HepG2 (cell line): ENCODE data around the gene ZNF79. TPM values are rescaled to one million over a fixed set of nuclear protein-coding genes. Genes with fewer than 3 reads are reported as not detected.

Experiments used
- DRAP1 ChIP-seq: IDR thresholded peaks from 2 replicates; pipeline ENCODE4 v1.6.1; 2016; ENCODE audit warnings: missing genetic modification reagents, missing compliant biosample characterization
- GATA4 ChIP-seq: sonication (generic); IDR thresholded peaks from 2 replicates; pipeline ENCODE4 v1.6.1; 2016; ENCODE audit warnings: antibody characterized with exemption, low read depth, borderline replicate concordance
- HOXA7 ChIP-seq: sonication (generic); formaldehyde crosslinking; IDR thresholded peaks from 2 replicates; pipeline ENCODE4 v1.8.1; 2022; ENCODE audit warnings: mild to moderate bottlenecking, missing genetic modification reagents, moderate library complexity
- MAF1 ChIP-seq: sonication (generic); formaldehyde crosslinking; IDR thresholded peaks from 2 replicates; pipeline ENCODE4 v1.5.0; 2020; ENCODE audit warnings: missing genetic modification reagents, borderline replicate concordance
- MED13 ChIP-seq: sonication (generic); formaldehyde crosslinking; IDR thresholded peaks from 2 replicates; pipeline ENCODE4 v1.5.0; 2020; ENCODE audit warnings: missing genetic modification reagents
- MLX ChIP-seq: IDR thresholded peaks from 2 replicates; pipeline ENCODE4 v1.6.1; 2016
- POGZ ChIP-seq: sonication (generic); formaldehyde crosslinking; IDR thresholded peaks from 2 replicates; pipeline ENCODE4 v1.4.0; 2020; ENCODE audit warnings: mild to moderate bottlenecking, missing genetic modification reagents
- STAT5B ChIP-seq: sonication (generic); formaldehyde crosslinking; IDR thresholded peaks from 2 replicates; pipeline ENCODE4 v1.4.0; 2020; ENCODE audit warnings: missing genetic modification reagents
- STAT6 ChIP-seq: sonication (generic); formaldehyde crosslinking; IDR thresholded peaks from 2 replicates; pipeline ENCODE4 v1.4.0; 2020; ENCODE audit warnings: missing genetic modification reagents, mild to moderate bottlenecking, borderline replicate concordance
- UBTF ChIP-seq: sonication (generic); formaldehyde crosslinking; IDR thresholded peaks from 2 replicates; pipeline ENCODE4 v1.4.0; 2020; ENCODE audit warnings: mild to moderate bottlenecking, missing genetic modification reagents
- ZNF567 ChIP-seq: sonication (generic); formaldehyde crosslinking; IDR thresholded peaks from 2 replicates; pipeline ENCODE4 v1.8.1; 2023; ENCODE audit warnings: mild to moderate bottlenecking, missing genetic modification reagents, borderline replicate concordance
- ZNF605 ChIP-seq: sonication (generic); formaldehyde crosslinking; IDR thresholded peaks from 2 replicates; pipeline ENCODE4 v1.8.0; 2022; ENCODE audit warnings: mild to moderate bottlenecking, missing genetic modification reagents
- ZNF761 ChIP-seq: sonication (generic); formaldehyde crosslinking; conservative IDR thresholded peaks from 2 replicates; pipeline ENCODE4 v1.4.0; 2020; ENCODE audit warnings: mild to moderate bottlenecking, missing genetic modification reagents
- polyA plus RNA-seq, 8 experiments: library from polyadenylated mRNA; depleted of rRNA in 3 of 8; stranded (reverse) in 7 of 8; unstranded in 1 of 8; fragments of >200 nt; fragmentation: Illumina TruSeq in 4 of 8; extraction: Trizol in 4 of 8; gene quantifications; 2 replicates each; pipeline versions ENCODE4 v1.2.1 to v1.2.3, GENCODE V29; 2011 to 2016; ENCODE audit warnings: low read depth in 4 of 8, missing spikeins in 1 of 8, mixed read lengths in 1 of 8; ENCODE audit not compliant: insufficient read depth in 1 of 8
- total RNA-seq, 5 experiments: library from RNA; depleted of rRNA; stranded (reverse); fragments of >200 nt; fragmentation: Illumina TruSeq; extraction: Trizol; gene quantifications; 2 replicates each; pipeline ENCODE4 v1.2.3, GENCODE V29; 2016; ENCODE audit warnings: low read depth in 1 of 5
- TF ChIP-seq, protein P1 (sequence below): sonication (generic); formaldehyde crosslinking; IDR thresholded peaks from 2 replicates; pipeline ENCODE4 v1.4.0; 2020; ENCODE audit warnings: mild to moderate bottlenecking, missing genetic modification reagents
- TF ChIP-seq, protein P2 (sequence below): sonication (generic); formaldehyde crosslinking; IDR thresholded peaks from 2 replicates; pipeline ENCODE4 v1.4.0; 2020; ENCODE audit warnings: missing genetic modification reagents, borderline replicate concordance

The ZNF79 gene
- total and polyA plus RNA-seq, 2 of the 13 experiments (the other 11 are each of a cell fraction or from before 2014, with no cell fraction given) = 3.7 to 8.1 TPM

DNA sequence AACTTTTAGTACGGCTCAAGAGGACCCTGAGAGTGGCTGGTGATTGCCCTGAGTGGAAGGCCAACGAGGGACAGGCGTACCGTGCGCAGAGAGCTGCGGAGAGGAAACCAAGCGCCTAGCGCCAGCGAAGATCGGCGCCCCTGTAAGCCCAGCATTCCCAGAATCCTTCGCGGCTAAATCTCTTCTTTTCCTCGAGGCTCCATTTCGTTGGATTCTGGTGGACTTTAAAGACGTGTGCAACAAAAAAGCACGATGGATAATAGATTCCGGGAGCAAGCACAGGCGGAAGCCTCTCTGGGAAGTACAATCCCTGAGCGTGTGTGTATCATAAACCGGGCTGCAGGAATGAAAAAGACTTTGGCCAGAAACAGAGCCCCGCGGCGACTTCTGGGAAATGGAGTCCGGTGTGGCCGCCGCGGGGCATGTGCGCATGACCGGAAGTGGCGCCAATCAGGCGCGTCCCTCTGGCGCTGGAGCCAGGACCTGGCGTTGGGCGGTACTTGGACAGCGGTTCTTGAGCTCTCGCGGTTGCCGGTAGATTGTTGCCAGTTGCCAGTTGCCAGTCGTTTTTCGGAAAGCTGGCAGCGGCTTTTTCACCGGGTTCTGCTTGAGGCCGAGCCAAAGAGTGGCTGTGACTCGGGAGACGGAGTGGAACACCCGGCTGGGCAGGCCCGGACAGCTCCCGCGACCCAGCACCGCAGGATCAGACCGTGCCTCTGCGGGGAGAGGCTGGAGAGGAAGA lies at the start of gene ZNF79 (continued):
- TF ChIP-seq, protein P1, sequence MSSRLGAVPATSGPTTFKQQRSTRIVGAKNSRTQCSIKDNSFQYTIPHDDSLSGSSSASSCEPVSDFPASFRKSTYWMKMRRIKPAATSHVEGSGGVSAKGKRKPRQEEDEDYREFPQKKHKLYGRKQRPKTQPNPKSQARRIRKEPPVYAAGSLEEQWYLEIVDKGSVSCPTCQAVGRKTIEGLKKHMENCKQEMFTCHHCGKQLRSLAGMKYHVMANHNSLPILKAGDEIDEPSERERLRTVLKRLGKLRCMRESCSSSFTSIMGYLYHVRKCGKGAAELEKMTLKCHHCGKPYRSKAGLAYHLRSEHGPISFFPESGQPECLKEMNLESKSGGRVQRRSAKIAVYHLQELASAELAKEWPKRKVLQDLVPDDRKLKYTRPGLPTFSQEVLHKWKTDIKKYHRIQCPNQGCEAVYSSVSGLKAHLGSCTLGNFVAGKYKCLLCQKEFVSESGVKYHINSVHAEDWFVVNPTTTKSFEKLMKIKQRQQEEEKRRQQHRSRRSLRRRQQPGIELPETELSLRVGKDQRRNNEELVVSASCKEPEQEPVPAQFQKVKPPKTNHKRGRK (CRISPR knock-in tag) = no peak
- TF ChIP-seq GATA4 (0 out of 2 replicates have a peak, but pooled peaks have one; percentile 36), UBTF (peak; percentile 78), MLX (CRISPR knock-in tag) (0 out of 2 replicates have a peak, but pooled peaks have one; percentile 10), DRAP1 (CRISPR knock-in tag) (peak; percentile 64), STAT5B (CRISPR knock-in tag) (no peak), STAT6 (peak; percentile 33; the same call in 1 of the 2 replicates), POGZ (peak; percentile 36; the same call in 1 of the 2 replicates), MAF1 (CRISPR knock-in tag) (no peak), ZNF761 (peak; percentile 39; the same call in 1 of the 2 replicates), ZNF605 (peak; percentile 85), HOXA7 (CRISPR knock-in tag) (no peak), MED13 (CRISPR knock-in tag) (no peak), ZNF567 (peak; percentile 91; the same call in 1 of the 2 replicates)
- TF ChIP-seq, protein P2, sequence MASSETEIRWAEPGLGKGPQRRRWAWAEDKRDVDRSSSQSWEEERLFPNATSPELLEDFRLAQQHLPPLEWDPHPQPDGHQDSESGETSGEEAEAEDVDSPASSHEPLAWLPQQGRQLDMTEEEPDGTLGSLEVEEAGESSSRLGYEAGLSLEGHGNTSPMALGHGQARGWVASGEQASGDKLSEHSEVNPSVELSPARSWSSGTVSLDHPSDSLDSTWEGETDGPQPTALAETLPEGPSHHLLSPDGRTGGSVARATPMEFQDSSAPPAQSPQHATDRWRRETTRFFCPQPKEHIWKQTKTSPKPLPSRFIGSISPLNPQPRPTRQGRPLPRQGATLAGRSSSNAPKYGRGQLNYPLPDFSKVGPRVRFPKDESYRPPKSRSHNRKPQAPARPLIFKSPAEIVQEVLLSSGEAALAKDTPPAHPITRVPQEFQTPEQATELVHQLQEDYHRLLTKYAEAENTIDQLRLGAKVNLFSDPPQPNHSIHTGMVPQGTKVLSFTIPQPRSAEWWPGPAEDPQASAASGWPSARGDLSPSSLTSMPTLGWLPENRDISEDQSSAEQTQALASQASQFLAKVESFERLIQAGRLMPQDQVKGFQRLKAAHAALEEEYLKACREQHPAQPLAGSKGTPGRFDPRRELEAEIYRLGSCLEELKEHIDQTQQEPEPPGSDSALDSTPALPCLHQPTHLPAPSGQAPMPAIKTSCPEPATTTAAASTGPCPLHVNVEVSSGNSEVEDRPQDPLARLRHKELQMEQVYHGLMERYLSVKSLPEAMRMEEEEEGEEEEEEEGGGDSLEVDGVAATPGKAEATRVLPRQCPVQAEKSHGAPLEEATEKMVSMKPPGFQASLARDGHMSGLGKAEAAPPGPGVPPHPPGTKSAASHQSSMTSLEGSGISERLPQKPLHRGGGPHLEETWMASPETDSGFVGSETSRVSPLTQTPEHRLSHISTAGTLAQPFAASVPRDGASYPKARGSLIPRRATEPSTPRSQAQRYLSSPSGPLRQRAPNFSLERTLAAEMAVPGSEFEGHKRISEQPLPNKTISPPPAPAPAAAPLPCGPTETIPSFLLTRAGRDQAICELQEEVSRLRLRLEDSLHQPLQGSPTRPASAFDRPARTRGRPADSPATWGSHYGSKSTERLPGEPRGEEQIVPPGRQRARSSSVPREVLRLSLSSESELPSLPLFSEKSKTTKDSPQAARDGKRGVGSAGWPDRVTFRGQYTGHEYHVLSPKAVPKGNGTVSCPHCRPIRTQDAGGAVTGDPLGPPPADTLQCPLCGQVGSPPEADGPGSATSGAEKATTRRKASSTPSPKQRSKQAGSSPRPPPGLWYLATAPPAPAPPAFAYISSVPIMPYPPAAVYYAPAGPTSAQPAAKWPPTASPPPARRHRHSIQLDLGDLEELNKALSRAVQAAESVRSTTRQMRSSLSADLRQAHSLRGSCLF = 0 out of 2 replicates have a peak, but pooled peaks have one; percentile 48
